T-helper 22 cell (primary cell): ENCODE data around the gene HPS5.
A peak's percentile ranks its signal among the peaks of the same experiment; 100 is the strongest.
"Not testable (repeated sequence)": the region's sequence is repeated elsewhere in the genome, so short reads cannot be mapped to it uniquely, and the experiment has no call there.

Experiments
- DNase-seq: peaks from one replicate; pipeline ENCODE4 v3.0.0-alpha.2; 2020; ENCODE audit warnings: low read depth

Gene HPS5

DNA sequence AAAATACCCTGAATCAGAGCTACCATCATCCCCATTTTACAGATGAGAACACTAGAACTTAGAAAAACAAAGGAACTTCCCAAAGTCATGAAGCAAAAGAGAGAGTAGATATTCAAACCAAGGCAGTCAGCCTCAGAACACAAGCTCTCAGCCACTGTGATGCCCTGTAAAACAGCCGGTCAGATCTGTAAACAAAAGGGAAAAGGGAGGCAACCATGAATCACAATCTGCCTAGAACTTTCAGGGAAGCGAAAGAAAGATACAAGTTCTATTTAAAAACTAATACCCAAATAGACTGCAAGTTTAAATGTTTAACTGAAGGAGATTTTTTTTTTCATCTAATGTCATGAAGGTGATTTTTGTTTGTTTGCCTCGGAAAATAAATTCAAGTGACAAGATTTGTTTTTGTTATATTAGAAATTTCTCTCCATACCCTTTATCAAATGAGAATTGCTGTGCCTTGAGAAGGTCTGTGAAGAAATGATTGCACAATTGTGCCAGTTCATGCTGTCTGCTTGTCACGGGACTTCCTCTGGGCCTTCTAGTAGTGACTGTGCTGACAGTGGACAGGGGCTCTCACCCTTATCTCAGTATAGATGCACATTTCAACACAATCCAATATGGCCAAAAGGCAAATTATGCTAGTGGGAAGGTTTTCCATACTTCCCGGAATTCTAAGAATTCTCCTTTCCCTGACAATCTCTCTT, 44.2 kb downstream of the HPS5 start:
- DNase-seq, result no peak

DNA sequence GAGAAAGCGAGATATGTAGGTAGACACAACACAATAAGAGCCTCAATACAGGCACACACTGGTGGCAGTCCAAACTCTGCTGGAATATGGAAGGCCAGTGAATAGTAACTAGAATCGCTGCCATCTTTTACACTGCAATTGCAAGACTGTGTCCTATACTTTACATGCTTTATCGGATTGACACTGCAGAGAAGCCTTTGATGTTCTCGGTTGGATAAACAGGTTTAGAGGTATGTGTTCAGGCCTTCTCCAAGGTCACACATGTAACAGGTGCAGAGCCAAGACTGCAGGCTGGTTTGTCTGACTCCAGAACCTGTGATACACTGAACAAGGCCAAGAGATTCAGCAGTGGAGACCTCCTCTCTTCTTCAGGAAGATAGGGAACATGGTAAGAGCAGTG, 50.7 kb downstream of the HPS5 start:
- DNase-seq, result no peak

DNA sequence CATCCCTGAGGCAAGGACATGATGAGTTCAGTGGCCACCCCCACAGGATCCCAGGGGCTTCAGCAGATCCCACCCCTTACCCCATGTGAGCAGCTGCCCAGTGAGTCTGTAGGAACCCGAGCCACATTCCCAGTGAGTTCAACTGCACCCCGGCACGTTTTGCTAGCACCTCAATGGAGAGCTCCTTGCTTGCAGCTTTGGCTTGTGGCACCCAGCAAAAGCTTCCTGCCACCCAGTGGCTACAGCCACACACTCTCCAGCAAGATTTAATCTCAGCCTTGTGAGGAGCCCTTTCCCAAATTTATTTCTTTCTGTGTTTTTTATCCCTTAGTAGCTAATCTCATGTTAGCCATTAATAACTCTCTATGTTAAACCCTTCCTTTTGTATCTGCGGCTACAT, 51.8 kb downstream of the HPS5 start:
- no peak for DNase-seq

DNA sequence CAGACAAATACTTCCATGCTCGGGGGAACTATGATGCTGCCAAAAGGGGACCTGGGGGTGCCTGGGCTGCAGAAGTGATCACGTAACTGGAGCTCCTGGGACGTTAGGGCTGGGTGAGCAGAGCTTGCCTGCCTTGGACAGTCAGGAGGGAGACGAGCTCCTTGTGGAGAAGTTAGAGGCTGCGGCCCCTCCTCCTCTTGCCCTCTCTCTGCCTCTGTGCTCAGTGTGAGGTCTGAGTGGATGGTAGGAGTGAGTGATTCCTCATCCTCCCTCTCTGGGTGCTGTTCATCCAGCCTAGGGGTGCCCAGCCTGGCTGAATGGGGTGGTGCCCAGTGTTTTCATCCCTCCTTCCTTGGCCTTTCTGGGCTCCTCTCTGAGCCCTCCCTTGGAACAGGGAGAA, 52.7 kb downstream of the HPS5 start:
- DNase-seq, result not testable (repeated sequence)

DNA sequence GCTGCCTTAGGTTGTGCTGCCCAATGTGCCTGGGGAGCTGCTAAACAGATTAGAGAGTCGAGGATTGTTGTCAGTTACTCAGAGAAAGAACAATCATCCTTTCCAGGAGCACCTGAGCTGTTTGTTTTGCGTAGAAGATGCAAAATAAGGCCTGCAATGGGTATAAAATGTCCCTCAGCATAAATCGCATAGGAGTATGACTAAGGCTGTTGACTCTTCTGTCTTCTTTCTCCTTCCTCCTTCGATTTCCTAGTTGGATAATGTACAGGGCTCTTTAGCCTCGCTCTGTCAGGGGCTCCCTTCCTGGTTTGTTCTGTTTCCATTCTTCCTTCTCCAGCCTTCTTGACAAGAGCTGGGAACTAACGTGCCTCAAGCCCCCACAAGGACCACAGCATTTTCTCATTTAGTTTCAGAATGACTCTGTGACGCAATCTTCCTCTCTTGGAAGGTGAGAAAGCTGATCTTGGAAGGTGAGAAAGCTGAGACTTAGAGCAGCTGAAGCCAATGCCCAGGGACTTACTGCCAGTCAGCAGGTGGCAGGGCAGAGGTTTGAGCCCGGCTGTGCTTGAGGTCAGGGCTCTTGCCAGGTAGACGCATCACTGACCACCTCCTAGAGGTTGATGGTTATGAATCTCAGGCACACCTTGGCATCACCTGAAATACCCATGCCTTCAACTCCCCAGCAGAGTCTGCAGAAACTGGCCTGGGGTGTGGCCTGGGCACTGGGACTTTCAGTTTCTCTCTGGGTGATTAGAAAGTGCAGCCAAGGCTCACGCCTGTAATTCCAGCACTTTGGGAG, 54.4 kb downstream of the HPS5 start:
- not testable (repeated sequence) for DNase-seq

DNA sequence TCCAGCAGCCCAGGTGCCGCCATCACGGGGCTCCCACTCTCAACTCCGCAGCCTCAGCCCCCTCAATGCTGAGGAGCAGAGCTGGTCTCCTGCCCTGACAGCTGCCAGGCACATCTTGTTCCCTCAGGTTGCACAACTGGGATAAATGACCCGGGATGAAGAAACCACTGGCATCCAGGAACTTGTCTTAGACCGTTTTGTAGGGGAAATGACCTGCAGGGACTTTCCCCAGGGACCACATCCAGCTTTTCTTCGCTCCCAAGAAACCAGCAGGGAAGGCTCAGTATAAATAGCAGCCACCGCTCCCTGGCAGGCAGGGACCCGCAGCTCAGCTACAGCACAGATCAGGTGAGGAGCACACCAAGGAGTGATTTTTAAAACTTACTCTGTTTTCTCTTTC, 56.0 kb downstream of the HPS5 start, which contains the start of gene SAA1:
TSS of gene SAA1 (plus strand) at position 316 of the 400 bp plus-strand sequence. CDS start 624 bp downstream, outside the sequence.
- no peak for DNase-seq

DNA sequence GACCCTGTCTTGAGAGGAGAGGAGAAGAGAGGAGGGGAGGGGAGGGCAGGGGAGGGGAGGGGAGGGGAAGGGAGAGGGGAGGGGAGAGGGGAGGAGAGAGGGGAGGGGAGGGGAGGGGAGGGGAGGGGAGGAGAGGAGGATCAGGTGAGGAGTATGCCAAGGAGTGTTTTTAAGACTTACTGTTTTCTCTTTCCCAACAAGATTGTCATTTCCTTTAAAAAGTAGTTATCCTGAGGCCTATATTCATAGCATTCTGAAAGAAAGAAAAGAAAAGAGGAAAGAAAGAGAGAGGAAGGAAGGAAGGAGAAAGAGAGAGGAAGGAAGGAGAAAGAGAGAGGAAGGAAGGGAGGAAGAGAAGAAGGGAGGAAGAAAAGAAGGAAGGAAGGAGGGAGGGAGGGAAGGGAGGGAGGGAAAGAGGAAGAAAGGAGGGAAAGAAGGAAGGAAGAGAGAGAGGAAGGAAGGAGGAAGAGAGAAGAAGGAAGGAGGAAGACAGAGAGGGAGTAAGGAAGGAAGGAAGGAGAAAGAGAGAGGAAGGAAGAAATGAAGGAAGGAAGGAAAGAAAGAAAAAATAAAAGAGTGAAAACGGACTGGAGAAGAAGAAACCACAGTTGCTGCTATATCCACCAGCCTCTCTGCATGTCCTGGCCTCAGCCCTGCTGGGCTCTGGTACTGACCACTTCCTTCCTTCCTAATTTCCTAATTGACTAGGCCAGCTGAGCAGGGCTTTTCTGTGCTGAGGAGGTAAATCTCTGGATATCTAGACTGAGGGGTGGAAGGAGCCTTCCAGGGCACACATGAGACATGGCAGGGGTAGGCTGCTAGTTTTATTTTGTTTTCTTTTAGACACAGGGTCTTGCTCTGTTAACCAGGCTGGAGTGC, 57.0 kb downstream of the HPS5 start:
- DNase-seq, result no peak

DNA sequence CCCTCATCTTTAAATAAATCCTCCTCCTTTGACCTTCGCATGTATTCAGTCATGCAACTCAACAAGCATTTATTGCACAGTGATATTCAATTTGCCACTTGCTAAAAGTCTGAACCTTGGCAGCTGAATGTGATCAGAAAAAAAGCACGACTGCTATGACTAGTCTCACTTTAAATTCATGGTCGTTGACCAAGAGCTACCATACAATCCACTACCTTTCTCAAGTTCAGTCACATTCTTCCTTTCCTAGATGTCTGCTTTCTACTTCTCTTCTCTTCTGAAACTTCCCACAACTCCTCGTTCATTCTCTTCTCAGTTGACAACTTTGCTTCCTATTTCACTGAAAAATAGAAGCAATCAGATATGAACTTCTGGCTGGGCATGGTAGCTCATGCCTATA, 57.9 kb downstream of the HPS5 start:
- DNase-seq, result no peak

DNA sequence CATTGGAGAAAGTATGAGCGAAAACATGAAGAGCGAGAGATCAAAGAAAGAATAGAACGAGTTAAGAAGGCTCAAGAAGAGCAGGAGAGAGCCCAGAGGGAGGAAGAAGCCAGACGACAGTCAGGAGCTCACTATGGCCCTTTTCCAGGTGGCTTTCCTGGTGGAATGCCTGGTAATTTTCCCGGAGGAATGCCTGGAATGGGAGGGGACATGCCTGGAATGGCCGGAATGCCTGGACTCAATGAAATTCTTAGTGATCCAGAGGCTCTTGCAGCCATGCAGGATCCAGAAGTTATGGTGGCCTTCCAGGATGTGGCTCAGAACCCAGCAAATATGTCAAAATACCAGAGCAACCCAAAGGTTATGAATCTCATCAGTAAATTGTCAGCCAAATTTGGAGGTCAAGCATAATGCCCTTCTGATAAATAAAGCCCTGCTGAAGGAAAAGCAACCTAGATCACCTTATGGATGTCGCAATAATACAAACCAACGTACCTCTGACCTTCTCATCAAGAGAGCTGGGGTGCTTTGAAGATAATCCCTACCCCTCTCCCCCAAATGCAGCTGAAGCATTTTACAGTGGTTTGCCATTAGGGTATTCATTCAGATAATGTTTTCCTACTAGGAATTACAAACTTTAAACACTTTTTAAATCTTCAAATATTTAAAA, 59.1 kb downstream of the HPS5 start:
- DNase-seq, result not testable (repeated sequence)

DNA sequence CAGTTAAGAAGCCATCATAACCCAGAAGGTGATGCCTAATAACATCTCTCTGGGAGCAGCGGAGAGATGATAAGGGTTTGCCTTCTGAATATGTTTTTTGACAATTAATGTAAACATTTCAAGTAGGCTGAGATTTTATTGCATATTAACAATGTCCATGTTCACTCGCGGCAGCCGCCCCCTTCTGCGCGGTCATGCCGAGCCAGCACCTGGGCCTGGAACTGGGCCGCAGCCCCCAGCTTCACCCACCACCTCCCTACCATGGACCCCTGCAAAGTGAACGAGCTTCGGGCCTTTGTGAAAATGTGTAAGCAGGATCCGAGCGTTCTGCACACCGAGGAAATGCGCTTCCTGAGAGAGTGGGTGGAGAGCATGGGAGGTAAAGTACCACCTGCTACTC, 60.2 kb downstream of the HPS5 start:
- no peak for DNase-seq

DNA sequence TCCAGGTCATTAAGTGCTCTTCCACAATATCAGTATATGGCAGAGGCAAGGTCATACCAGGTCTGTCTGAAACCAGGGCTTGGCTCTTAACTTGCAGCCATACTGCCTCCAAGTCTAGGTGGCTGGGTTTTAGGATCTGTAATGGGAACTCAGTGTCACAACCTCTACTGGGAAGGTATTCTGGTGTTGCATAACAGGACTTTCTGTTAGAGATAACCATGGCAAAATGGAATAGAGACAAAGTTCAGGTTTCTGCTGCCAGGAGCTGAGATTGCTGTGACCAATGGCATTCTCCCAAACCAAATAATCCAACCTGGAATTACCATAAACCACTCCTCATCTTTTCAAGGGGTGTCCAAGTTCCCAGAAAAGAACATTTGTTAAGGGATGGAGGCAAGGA, 62.7 kb downstream of the HPS5 start:
- no peak for DNase-seq

DNA sequence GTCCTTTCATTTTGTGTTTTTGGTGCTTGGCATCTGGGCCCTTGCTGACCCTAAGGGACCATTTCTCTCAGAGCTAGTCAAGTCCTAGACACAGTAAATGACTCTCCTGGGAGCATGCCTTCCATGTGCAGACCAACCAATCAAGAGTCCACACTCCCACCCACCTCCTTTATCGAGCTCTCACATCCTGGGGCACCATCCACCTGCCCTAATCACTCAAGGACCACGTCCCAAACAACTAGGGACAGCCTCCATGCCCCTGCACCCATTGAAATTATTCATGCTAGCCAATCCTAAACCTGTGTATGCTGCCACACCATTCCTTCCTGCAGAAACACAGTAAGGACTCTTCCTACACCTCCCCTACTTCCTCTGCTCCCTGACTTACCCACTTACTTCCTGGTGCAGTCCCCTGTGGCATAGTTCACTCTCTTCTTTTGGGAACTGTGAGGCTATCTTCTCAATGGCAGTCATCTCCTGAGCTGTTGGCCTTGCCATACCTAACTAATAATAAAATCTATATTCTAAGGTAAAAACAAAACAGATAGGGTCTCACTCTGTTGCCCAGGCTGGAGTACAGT, 67.1 kb downstream of the HPS5 start:
- no peak for DNase-seq

DNA sequence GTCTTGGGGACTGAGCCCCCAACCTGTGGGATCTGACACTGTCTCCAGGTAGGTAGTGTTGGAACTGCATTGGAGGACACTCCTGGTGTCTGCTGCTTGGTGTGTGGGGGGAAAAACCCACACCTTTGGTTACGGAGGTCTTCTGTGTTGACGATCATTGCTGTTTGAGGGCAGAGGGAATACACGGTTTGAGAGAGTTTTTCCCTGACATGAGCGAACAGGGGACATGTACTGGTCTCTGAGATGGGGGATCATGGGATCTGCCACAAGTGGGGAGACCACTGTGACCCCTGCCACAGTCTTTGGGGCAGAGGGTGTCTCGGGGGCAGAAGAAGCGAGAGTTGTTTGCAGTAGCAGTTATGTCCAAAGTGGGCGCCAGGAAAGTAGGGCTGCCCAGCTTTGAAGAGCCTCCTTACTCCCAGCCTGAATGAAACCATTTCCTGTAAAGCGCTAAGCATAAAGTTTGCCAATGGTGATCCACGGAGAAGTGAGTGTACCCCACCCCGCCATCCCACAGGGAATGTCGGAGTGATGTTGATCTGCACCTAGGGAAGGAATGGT, 68.1 kb downstream of the HPS5 start:
- DNase-seq, result no peak

DNA sequence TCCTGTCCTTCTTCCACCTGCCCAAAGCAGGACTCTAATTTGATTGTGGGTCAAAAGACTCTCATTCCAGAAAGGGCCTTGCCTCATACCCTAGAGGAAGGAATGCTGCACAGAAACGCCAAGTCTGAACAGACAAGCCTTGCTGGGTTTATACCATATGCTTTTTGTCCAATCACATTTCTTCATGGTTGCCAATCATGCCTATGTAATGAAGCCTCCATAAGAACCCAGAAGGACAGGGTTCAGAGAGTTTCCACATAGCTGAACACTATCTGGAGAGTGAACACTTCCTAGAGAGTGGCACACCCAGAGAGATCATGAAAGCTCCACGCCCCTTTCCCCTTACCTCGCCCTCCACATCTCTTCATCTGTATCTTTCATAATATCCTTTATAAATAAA, 68.7 kb downstream of the HPS5 start:
- DNase-seq, result no peak

DNA sequence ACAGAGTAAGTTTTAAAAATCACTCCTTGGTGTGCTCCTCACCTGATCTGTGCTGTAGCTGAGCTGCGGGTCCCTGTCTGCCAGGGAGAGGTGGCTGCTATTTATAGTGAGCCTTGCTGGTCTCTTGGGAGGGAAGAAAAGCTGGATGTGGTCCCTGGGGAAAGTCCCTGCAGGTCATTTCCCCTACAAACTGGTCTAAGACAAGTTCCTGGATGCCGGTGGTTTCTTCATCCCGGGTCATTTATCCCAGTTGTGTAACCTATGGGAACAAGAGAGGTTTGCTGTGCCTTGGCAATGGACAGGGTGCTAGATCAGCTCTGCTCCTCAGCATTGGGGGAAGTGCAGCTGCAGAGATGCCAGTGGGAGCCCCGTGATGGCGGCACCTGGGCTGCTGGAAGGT, 73.4 kb downstream of the HPS5 start, which contains the start of gene SAA2:
TSS of gene SAA2 (minus strand) at position 108 of the 400 bp plus-strand sequence. CDS start 657 bp downstream, outside the sequence.
- DNase-seq, result no peak

DNA sequence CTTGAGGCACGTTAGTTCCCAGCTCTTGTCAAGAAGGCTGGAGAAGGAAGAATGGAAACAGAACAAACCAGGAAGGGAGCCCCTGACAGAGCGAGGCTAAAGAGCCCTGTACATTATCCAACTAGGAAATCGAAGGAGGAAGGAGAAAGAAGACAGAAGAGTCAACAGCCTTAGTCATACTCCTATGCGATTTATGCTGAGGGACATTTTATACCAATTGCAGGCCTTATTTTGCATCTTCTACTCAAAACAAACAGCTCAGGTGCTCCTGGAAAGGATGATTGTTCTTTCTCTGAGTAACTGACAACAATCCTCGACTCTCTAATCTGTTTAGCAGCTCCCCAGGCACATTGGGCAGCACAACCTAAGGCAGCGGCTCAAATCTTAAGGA, 74.8 kb downstream of the HPS5 start:
- DNase-seq, result not testable (repeated sequence)

DNA sequence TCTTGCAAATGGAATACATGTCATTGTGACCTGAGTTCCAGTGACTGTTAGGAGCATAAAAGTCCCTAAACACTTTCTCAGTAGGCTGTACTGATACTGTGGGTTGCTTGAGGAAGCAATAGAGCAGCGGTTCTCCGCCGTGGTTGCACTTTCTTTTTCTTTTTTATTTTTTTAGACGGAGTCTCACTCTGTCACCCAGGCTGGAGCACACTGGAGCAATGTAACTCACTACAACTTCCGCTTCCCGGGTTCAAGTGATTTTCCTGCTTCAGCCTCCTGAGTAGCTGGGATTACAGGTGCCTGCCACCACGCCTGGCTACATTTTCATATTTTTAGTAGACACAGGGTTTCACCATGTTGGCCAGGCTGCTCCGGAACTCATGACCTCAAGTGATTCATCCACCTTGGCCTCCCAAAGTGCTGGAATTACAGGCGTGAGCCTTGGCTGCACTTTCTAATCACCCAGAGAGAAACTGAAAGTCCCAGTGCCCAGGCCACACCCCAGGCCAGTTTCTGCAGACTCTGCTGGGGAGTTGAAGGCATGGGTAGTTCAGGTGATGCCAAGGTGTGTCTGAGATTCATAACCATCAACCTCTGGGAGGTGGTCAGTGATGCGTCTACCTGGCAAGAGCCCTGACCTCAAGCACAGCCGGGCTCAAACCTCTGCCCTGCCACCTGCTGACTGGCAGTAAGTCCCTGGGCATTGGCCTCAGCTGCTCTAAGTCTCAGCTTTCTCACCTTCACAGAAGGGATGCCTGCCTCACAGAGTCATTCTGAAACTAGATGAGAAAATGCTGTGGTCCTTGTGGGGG, 75.4 kb downstream of the HPS5 start:
- DNase-seq, result not testable (repeated sequence)

DNA sequence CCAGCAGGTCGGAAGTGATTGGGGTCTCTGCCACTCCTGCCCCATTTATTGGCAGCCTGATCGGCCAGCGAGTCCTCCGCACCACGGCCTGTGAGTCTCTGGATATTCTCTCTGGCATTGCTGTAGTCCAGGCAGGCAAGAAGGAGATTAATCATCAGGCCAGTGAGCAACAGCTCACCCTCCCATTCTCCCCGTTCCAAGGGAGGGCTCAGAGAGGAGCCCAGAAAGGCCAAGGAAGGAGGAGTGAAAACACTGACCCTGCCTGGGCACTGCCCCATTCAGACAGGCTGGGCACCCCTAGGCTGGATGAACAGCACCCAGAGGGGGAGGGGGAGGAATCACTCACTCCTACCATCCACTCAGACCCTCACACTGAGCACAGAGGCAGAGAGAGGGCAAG, 76.5 kb downstream of the HPS5 start:
- no peak for DNase-seq

DNA sequence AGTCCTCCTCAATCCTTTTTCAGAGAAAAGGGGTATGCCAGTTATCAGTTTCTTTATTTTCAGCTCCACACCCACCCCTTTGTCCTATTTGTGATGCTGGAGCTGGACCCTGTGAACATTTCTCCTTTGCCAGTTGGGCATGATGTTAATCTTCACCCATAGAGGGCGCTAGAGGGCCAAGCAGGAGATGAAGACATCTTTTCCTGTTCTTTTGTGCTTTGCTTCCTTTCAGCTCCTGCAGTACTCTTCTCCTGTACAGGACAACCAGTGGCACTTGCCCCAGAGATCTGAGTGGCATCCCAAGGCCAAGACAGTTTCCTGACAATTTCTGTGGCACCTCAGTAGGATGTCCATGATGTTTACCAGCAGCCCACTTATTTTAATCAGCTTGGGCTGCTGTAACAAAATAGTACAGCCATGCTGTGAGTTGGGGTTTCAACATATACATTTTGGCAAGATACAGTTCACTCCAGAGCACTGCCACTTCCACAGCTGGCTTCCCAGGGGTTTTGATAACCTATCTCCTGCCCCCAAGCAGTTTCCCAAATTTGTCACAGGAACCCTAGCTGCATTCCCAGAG, 78.1 kb downstream of the HPS5 start:
- peak; percentile 20 for DNase-seq

DNA sequence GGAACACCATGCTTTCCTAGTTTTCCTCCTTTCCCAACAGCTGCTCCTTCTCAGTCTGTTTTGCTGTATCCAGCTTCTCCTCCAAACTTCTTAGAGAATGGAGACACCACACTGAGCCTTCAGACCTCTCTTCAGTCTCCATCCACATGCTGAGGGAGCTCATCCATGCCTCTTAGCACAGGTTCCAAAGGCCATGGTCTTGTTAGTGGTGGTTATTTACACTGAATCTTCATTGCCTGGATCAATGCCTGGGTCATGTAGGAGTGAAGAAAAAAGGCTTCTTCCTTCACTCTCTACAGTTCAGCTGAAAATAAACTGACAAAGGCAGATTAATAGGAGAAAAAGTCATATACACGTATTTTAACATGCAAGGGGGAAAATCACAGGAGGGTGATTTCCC, 82.3 kb downstream of the HPS5 start:
- no peak for DNase-seq
